Gastrocnemius medialis (tissue), 4 donors: ENCODE measurements around the gene MBTPS1.

ENCODE experiments used
- POLR2A ChIP-seq, 2 donors: fragments of 450-650 bp; IDR thresholded peaks; one replicate each; pipeline ENCODE4 v1.6.1; 2017; ENCODE audit warnings: antibody characterized with exemption in 2 of 2, mild to moderate bottlenecking in 2 of 2, moderate library complexity in 2 of 2
- TF ChIP-seq, protein P1 (sequence below), 5 experiments: fragments of 450-650 bp in 3 of 5; fragments of 200-600 bp in 2 of 5; sonication (generic) in 2 of 5; IDR thresholded peaks in 4 of 5; conservative IDR thresholded peaks in 1 of 5; 1 replicate in 4 of 5; 2 replicates in 1 of 5; pipeline ENCODE4 v1.5.1; 2016 to 2019; ENCODE audit warnings: antibody characterized with exemption in 5 of 5, mild to moderate bottlenecking in 3 of 5, moderate library complexity in 3 of 5

GRCh38 chr16:84043486-84044117, 73.1 kb downstream of the MBTPS1 start:
- TF ChIP-seq, protein P1, sequence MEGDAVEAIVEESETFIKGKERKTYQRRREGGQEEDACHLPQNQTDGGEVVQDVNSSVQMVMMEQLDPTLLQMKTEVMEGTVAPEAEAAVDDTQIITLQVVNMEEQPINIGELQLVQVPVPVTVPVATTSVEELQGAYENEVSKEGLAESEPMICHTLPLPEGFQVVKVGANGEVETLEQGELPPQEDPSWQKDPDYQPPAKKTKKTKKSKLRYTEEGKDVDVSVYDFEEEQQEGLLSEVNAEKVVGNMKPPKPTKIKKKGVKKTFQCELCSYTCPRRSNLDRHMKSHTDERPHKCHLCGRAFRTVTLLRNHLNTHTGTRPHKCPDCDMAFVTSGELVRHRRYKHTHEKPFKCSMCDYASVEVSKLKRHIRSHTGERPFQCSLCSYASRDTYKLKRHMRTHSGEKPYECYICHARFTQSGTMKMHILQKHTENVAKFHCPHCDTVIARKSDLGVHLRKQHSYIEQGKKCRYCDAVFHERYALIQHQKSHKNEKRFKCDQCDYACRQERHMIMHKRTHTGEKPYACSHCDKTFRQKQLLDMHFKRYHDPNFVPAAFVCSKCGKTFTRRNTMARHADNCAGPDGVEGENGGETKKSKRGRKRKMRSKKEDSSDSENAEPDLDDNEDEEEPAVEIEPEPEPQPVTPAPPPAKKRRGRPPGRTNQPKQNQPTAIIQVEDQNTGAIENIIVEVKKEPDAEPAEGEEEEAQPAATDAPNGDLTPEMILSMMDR (IDR thresholded peaks at IDR 0.05 in 4 of 5, conservative IDR thresholded peaks at IDR 0.05 in 1 of 5) = no peak
- TF ChIP-seq POLR2A (IDR thresholded peaks at IDR 0.05) = no peak
